Left ventricle myocardium superior (tissue), 1 donor: ENCODE data around the gene KCNB1. TPM values are rescaled to one million over a fixed set of nuclear protein-coding genes. Genes with fewer than 3 reads are reported as not detected.

ENCODE experiments used
- ATAC-seq: fragments of 200-7000 bp; cut with Tn5 transposase; one replicate; pipeline ENCODE4 v1.9.1; 2020; ENCODE audit warnings: mild to moderate bottlenecking, moderate library complexity
- DNase-seq: peaks from one replicate; pipeline ENCODE4 v3.0.0-alpha.2; 2020
- intact Hi-C: fragments of 100-400 bp; cut with micrococcal nuclease; formaldehyde crosslinking; loops from one replicate; pipeline ENCODE4 v1.11.0; 2022
- total RNA-seq: library from RNA; stranded (reverse); fragmentation: NEBNext Ultra II Directional; extraction: Animal tissue kit (Norgen Biotek cat#: 25700); gene quantifications from one replicate; pipeline ENCODE4 v1.2.1, GENCODE V29; 2021
- donor health status: DM: no; HTN: yes; CAD: no; lungs with severe emphysema.

The KCNB1 gene
- total RNA-seq, 1 donor from 2014 or later, result 1.9 TPM

DNA sequence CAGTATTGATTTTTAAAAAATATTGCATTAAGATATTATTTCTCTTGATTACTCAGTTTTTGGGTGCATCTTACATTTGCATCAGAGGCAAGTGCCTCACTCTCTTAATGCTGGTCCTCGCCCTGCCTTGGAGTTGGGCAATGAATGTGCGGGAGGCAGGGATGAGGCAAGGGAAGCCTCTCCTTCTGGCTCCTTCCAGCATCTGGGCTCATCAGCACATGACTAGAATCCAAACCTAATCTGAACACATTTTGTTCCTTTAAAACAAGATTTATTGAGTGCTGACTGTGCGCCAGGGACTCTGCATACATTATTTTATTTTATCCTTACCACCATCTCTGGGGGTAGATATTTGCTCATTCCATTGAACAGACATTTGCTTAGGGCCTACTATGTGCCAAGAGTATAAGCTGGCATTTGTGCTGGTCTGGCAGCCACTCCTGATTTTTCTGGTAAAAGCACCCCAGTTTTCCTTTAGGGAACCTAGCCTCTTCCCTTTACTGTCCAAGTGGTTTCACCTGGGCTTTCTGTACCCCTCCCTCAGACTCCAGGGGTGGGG, 132.7 kb downstream of the KCNB1 start:
- intact Hi-C loops, result no loop called here
- DNase-seq, result no peak
- ATAC-seq, result no peak

DNA sequence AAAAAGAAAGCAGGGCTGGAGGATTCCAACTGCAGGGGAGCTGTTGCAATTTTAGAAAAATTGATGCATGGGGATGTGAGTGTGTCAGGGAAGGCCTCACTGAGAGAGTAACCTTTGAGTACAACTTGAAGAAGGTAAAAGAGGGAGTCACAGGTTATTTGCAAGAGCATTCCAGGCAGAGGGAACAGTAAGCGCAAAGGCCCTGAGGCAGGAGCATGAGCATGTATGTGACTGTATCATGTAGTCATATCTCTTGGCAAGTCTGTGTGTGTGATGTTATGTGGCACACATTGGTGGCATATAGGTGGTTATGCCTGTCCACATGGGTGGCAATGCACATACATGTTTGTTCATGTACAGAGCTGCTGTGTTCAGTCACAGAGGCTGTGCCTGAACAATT, 133.4 kb downstream of the KCNB1 start:
- intact Hi-C loops, result no loop called here
- ATAC-seq, result no peak
- DNase-seq, result no peak

GRCh38 chr20:49348563-49348962, 133.9 kb downstream of the KCNB1 start:
- ATAC-seq, result no peak
- DNase-seq, result no peak
- intact Hi-C loops, result no loop called here

DNA sequence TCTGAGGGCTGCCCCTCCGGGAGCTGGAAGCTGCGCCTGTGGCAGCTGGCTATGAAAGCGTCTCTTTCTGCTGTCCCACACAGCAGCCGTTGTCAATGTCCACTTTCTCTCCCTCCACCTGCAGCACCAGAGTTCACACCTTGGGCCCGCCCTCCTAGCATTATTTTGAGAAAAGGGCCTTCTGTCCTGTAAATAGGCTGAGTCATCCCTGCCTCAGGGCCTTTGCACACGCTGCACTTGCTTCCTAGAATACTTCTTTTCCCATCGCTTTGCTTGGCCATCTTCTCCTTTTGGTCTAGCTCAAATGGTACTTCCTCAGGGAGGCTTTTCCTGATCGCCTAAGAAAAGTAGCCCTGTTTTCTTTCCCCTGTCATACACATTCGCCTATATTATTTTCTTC, 135.3 kb downstream of the KCNB1 start:
- no peak for DNase-seq
- ATAC-seq, result no peak
- intact Hi-C loops, result no loop called here

GRCh38 chr20:49346682-49347081, 135.8 kb downstream of the KCNB1 start:
- intact Hi-C loops, result no loop called here
- ATAC-seq, result no peak
- DNase-seq, result no peak

GRCh38 chr20:49345524-49345923, 136.9 kb downstream of the KCNB1 start:
- peak; percentile 43 for ATAC-seq

GRCh38 chr20:49344975-49345374, 137.5 kb downstream of the KCNB1 start:
- DNase-seq (peak; percentile 63), ATAC-seq (peak; percentile 97)
- intact Hi-C loops, result no loop called here

More at GRCh38 chr20:49345524-49345923, 136.9 kb downstream of the KCNB1 start:
- intact Hi-C loops, result no loop called here
- peak; percentile 42 for DNase-seq

- intact Hi-C loops, result no loop called here
- ATAC-seq, result no peak
- no peak for DNase-seq
These were observed 138.3 kb downstream of the KCNB1 start for GRCh38 chr20:49344140-49344539.

GRCh38 chr20:49343246-49343645, 139.2 kb downstream of the KCNB1 start:
- ATAC-seq (no peak), DNase-seq (no peak)
- intact Hi-C loops, result no loop called here

DNA sequence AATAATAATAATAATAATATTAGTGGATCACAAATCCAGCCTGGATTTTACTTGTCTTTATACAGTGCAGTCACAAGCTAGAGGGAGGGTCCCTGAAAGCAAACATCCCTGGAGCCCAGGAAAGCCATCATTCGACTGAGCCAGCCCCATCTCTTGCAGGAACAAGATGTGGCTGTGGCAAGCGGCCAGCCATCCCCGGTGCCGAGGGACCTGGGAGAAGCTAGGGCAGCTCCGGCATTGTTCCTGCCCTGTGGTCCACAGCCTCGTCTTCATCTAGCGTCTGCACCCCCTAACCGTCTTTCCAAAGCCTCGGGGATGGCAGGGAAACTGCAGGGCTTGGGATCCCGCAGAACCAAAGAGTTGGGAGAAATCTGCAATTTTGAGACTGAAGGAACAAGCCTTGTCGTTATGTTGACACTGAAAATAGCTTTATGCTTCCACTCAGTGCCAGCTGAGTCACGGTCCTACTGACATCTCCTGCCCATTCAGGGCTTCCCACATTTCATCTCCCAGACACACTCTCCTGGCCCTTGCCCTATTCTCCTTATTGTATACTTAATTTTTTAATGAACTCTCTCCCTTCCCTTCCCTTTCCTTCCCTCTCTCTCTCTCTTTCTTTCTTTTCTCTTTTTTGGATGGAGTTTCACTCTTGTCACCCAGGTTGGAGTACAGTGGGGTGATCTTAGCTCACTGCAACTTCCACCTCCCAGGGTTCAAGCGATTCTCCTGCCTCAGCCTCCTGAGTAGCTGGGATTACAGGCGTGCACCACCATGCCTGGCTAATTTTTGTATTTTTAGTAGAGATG, 142.1 kb downstream of the KCNB1 start:
- peak; percentile 47 for DNase-seq
- ATAC-seq, result no peak
- intact Hi-C loops, result no loop called here

DNA sequence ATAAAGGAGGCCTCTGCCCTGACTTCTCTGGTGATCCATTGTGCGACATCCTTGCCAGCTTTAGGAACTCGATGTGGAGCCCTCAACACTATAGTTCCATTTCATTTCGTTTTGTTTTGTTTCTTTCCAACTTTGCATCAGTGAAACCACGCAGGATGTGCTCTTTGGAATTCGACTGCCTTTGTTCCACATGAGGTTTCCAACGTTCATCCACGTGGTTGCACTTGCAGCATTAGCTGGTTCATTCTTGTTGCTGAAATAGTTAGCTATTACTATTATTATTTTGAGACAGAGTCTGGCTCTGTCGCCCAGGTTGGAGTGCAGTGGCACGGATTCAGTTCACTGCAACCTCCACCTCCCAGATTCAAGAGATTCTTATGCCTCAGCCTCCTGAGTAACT, 143.3 kb downstream of the KCNB1 start:
- ATAC-seq (no peak), DNase-seq (no peak)
- intact Hi-C loops, result loop anchor here (10.0 kb wide), 1 partner anchor 166 kb away; no protein-coding TSS in a partner anchor

- DNase-seq (no peak), ATAC-seq (no peak)
- intact Hi-C loops, result loop anchor here (10.0 kb wide), 1 partner anchor 167 kb away; no protein-coding TSS in a partner anchor
These were observed 144.4 kb downstream of the KCNB1 start for GRCh38 chr20:49338061-49338460.

- intact Hi-C loops, result loop anchor here (10.0 kb wide), 1 partner anchor 167 kb away; no protein-coding TSS in a partner anchor
- DNase-seq, result no peak
- no peak for ATAC-seq
These were observed 145.1 kb downstream of the KCNB1 start for GRCh38 chr20:49337357-49337756.

- DNase-seq, result no peak
- no peak for ATAC-seq
- intact Hi-C loops, result loop anchor here (10.0 kb wide), 1 partner anchor 168 kb away; no protein-coding TSS in a partner anchor
These were observed 145.7 kb downstream of the KCNB1 start for GRCh38 chr20:49336786-49337185.

DNA sequence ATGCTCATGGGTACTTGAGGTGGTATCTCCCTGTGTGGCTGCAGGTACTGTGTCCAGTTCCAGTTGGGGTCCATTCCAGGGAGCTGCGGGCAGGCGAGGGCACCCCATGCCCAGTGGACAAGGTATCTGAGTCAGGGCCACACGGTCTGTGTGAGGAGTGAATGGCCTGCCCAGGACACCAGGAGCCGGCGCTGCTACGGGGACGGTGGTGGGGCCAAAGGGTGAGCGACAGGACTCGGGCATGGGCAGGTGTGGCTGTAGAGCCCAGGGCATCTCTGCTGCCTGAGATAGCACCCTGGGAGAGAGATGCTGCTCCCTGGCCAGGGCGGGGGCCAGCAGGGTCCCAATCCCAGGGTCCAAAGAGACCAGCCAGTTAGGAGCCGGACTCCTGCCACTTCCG, 147.0 kb downstream of the KCNB1 start:
- no peak for ATAC-seq
- intact Hi-C loops, result loop anchor here (10.0 kb wide), 1 partner anchor 169 kb away; no protein-coding TSS in a partner anchor
- DNase-seq, result no peak

DNA sequence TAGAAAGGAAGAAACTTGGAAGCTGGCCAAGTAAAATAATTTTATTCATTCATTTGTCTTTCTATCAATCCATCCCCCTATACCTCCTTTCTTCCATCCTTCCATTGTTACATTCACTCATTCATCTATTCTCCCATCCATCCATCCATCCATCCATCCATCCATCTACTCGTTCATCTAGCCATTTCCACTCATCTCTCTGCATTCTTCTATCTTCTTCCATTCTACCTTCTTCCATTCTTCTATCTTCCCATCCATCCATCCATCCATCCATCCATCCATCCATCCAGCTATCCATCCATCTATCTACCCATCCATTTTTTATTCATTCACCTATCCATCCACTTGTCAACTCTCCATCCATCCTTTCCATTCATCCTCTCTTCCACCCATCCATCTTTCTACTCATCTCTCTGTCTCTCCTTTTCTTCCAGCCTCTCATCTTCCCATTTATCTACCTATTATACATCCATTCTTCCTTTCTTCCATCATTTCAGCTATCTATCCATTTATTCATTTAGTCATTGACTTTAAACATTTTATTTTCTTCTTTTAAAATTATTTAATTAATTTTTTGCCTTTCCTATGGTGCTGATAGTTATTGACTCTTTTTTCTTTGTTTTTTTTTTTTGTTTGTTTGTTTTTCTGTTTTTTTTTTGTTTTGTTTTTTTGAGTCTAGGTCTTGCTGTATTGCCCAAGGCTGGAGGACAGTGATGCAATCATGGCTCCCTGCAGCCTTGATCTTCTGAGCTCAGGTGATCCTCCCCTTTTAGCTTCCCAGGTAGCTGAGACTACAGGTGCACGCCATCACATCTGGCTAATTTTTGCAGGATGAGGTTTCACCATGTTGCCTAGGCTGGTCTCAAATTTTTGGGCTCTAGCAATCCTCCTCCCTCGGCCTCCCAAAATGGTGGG, 151.5 kb downstream of the KCNB1 start:
- ATAC-seq (no peak), DNase-seq (no peak)
- intact Hi-C loops, result loop anchor here (10.0 kb wide), 1 partner anchor 174 kb away; no protein-coding TSS in a partner anchor

- intact Hi-C loops, result no loop called here
- ATAC-seq, result no peak
- DNase-seq, result no peak
These were observed 153.7 kb downstream of the KCNB1 start for GRCh38 chr20:49328790-49329189.

DNA sequence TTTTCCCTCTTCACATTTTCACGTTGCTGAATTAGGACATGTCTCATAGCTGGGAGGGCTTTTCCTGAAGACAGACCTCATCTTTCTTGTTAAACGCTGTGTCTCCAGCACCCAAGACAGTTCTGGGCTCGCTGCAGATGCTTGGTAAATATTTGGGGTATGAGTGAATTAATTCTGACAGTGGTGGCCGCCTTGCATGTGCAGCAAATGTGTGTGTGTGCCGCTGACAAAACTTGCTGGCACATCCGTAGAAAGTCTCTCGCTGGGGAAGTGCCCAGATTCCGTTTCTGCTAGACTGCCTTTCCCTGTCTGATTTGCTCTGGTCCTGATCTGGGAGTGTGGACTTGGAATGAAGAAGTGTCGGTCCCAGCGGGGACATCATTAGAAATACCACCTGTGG, 156.4 kb downstream of the KCNB1 start:
- no peak for DNase-seq
- ATAC-seq, result no peak
- intact Hi-C loops, result no loop called here

DNA sequence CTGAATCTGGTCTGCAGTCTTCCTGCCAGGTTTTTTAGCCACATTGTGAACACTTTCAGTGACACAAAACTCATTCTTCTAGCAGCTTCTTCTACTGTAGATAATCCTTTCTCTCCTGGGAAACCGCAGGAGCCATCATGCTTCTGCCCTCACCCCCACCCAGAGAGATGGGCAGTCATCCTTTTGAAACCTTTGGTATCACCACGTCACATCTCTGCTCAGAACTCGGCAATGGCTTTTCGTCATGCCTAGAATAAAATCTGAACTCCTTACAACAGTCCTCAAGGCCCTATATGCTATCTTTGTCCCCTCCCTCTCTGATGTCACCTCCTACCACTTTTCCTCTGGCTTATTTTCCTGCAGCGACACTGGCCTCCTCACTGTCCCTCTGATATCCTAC, 158.2 kb downstream of the KCNB1 start:
- DNase-seq (no peak), ATAC-seq (no peak)
- intact Hi-C loops, result no loop called here
